SK-N-SH treated with all-trans-retinoic acid at 6 μM for 48 hours (cell line): ENCODE data around the gene CCT6A.

Source experiments
- TOX ChIP-seq: fragments of 250-450 bp; sonication (Bioruptor Pico); IDR thresholded peaks from 2 replicates; pipeline ENCODE4 v1.8.0; 2021; ENCODE audit warnings: mild to moderate bottlenecking, moderate library complexity, borderline replicate concordance
- ZNF565 ChIP-seq: fragments of 450-650 bp; formaldehyde crosslinking; conservative IDR thresholded peaks from 2 replicates; pipeline ENCODE4 v1.5.0; 2020; ENCODE audit warnings: low read depth, mild to moderate bottlenecking, moderate library complexity
- TF ChIP-seq, protein P1 (sequence below): fragments of 250-450 bp; sonication (Bioruptor Pico); IDR thresholded peaks from 2 replicates; pipeline ENCODE4 v1.5.1; 2021; ENCODE audit warnings: mild to moderate bottlenecking, moderate library complexity

- TF ChIP-seq TOX (CRISPR knock-in tag) (no peak), ZNF565 (CRISPR knock-in tag) (no peak)
- TF ChIP-seq, protein P1, sequence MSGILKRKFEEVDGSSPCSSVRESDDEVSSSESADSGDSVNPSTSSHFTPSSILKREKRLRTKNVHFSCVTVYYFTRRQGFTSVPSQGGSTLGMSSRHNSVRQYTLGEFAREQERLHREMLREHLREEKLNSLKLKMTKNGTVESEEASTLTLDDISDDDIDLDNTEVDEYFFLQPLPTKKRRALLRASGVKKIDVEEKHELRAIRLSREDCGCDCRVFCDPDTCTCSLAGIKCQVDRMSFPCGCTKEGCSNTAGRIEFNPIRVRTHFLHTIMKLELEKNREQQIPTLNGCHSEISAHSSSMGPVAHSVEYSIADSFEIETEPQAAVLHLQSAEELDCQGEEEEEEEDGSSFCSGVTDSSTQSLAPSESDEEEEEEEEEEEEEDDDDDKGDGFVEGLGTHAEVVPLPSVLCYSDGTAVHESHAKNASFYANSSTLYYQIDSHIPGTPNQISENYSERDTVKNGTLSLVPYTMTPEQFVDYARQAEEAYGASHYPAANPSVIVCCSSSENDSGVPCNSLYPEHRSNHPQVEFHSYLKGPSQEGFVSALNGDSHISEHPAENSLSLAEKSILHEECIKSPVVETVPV (CRISPR knock-in tag) = no peak
Measured at GRCh38 chr7:56026538-56026937, 25.0 kb upstream of the CCT6A start.
